HEK293T (cell line): ENCODE data around the gene WDR45B.

Source experiments
- HDGF ChIP-seq: fragments of 450-650 bp; IDR thresholded peaks from 2 replicates; pipeline ENCODE4 v1.6.1; 2017; ENCODE audit warnings: antibody characterized with exemption, borderline replicate concordance
- NFRKB ChIP-seq: fragments of 450-650 bp; IDR thresholded peaks from 2 replicates; pipeline ENCODE4 v1.6.1; 2016; ENCODE audit warnings: mild to moderate bottlenecking, moderate library complexity
- SUZ12 ChIP-seq: fragments of 450-650 bp; IDR thresholded peaks from 2 replicates; pipeline ENCODE4 v1.6.1; 2016; ENCODE audit warnings: mild to moderate bottlenecking

GRCh38 chr17:82691714-82692113 is 43.5 kb upstream of the WDR45B start:
- TF ChIP-seq SUZ12 = no peak
- TF ChIP-seq NFRKB = no peak
- TF ChIP-seq HDGF = no peak
